Stimulated activated naive CD8-positive, alpha-beta T cell treated with anti-CD3 and anti-CD28 coated beads, Interleukin-15, Interleukin-2, amounts not matched to agents 100 ng/mL and 50 ng/mL, for 24 hours (primary cell): ENCODE results near the gene CDT1.
"Not testable (repeated sequence)": the region's sequence is repeated elsewhere in the genome, so short reads cannot be mapped to it uniquely, and the experiment has no call there.

Experiments used
- H3K27ac Mint-ChIP-seq: one replicate; pipeline ENCODE4 v1.8.0; 2021; ENCODE audit warnings: mild to moderate bottlenecking, mixed read lengths
- H3K27me3 Mint-ChIP-seq: one replicate; pipeline ENCODE4 v1.8.0; 2021; ENCODE audit warnings: mixed read lengths
- H3K36me3 Mint-ChIP-seq: one replicate; pipeline ENCODE4 v1.8.0; 2021; ENCODE audit warnings: low read depth, mixed read lengths
- H3K4me1 Mint-ChIP-seq: one replicate; pipeline ENCODE4 v1.8.0; 2021; ENCODE audit warnings: low read depth, mixed read lengths
- H3K4me3 Mint-ChIP-seq: one replicate; pipeline ENCODE4 v1.8.0; 2021; ENCODE audit warnings: mild to moderate bottlenecking, mixed read lengths
- H3K9me3 Mint-ChIP-seq: one replicate; pipeline ENCODE4 v1.8.0; 2021; ENCODE audit warnings: mixed read lengths

Gene CDT1

GRCh38 chr16:88763502-88764053 is 40.0 kb upstream of the CDT1 start:
- Mint-ChIP-seq H3K27ac (no peak overlapping the region), H3K4me1 (peaks cover 26% of the 10 kb centered on the region), H3K4me3 (no peak overlapping the region)

GRCh38 chr16:88764080-88764479 is 39.5 kb upstream of the CDT1 start:
- Mint-ChIP-seq H3K9me3 (no peaks in the 10 kb centered on the region), H3K4me1 (peaks cover 25% of the 10 kb centered on the region), H3K36me3 (no peaks in the 10 kb centered on the region), H3K27ac (no peak overlapping the region), H3K27me3 (no peaks in the 10 kb centered on the region), H3K4me3 (no peak overlapping the region)

More at GRCh38 chr16:88763502-88764053, 40.0 kb upstream of the CDT1 start:
- no peaks in the 10 kb centered on the region for H3K27me3 Mint-ChIP-seq
- H3K9me3 Mint-ChIP-seq = no peaks in the 10 kb centered on the region
- no peaks in the 10 kb centered on the region for H3K36me3 Mint-ChIP-seq

- H3K9me3 Mint-ChIP-seq = no peaks in the 10 kb centered on the region
- H3K36me3 Mint-ChIP-seq = no peaks in the 10 kb centered on the region
- no peak overlapping the region for H3K4me3 Mint-ChIP-seq
- peaks cover 33% of the 10 kb centered on the region for H3K4me1 Mint-ChIP-seq
- no peaks in the 10 kb centered on the region for H3K27me3 Mint-ChIP-seq
- no peak overlapping the region for H3K27ac Mint-ChIP-seq
Measured at GRCh38 chr16:88764913-88765349, 38.7 kb upstream of the CDT1 start.

- H3K27me3 Mint-ChIP-seq = no peaks in the 10 kb centered on the region
- peaks cover 44% of the 10 kb centered on the region for H3K4me1 Mint-ChIP-seq
- no peak overlapping the region for H3K27ac Mint-ChIP-seq
- H3K4me3 Mint-ChIP-seq = no peak overlapping the region
- H3K36me3 Mint-ChIP-seq = no peaks in the 10 kb centered on the region
- H3K9me3 Mint-ChIP-seq = no peaks in the 10 kb centered on the region
Measured at GRCh38 chr16:88766975-88767374, 36.6 kb upstream of the CDT1 start.

GRCh38 chr16:88767546-88768070 is 36.0 kb upstream of the CDT1 start:
- no peak overlapping the region for H3K4me3 Mint-ChIP-seq
- peak overlapping the region; percentile 48 for H3K27ac Mint-ChIP-seq

GRCh38 chr16:88768071-88768783 is 35.4 kb upstream of the CDT1 start:
- Mint-ChIP-seq H3K4me1 (peaks cover 44% of the 10 kb centered on the region), H3K27ac (no peak overlapping the region), H3K9me3 (no peaks in the 10 kb centered on the region), H3K4me3 (no peak overlapping the region), H3K27me3 (no peaks in the 10 kb centered on the region), H3K36me3 (no peaks in the 10 kb centered on the region)

More at GRCh38 chr16:88767546-88768070, 36.0 kb upstream of the CDT1 start:
- H3K36me3 Mint-ChIP-seq = no peaks in the 10 kb centered on the region
- no peaks in the 10 kb centered on the region for H3K9me3 Mint-ChIP-seq
- H3K27me3 Mint-ChIP-seq = no peaks in the 10 kb centered on the region
- H3K4me1 Mint-ChIP-seq = peaks cover 44% of the 10 kb centered on the region

- no peak overlapping the region for H3K27ac Mint-ChIP-seq
- no peaks in the 10 kb centered on the region for H3K9me3 Mint-ChIP-seq
- no peaks in the 10 kb centered on the region for H3K36me3 Mint-ChIP-seq
- H3K4me3 Mint-ChIP-seq = no peak overlapping the region
- H3K27me3 Mint-ChIP-seq = no peaks in the 10 kb centered on the region
- H3K4me1 Mint-ChIP-seq = peaks cover 44% of the 10 kb centered on the region
Measured at GRCh38 chr16:88769617-88770460, 33.8 kb upstream of the CDT1 start.

- Mint-ChIP-seq H3K27me3 (no peaks in the 10 kb centered on the region), H3K27ac (no peak overlapping the region), H3K4me3 (no peak overlapping the region), H3K9me3 (no peaks in the 10 kb centered on the region), H3K36me3 (no peaks in the 10 kb centered on the region), H3K4me1 (peaks cover 44% of the 10 kb centered on the region)
Measured at GRCh38 chr16:88770461-88771293, 32.9 kb upstream of the CDT1 start.

GRCh38 chr16:88771294-88771772 is 32.3 kb upstream of the CDT1 start:
- Mint-ChIP-seq H3K4me3 (no peak overlapping the region), H3K27ac (no peak overlapping the region), H3K4me1 (peaks cover 38% of the 10 kb centered on the region), H3K9me3 (no peaks in the 10 kb centered on the region), H3K27me3 (no peaks in the 10 kb centered on the region), H3K36me3 (no peaks in the 10 kb centered on the region)

GRCh38 chr16:88771781-88772180 is 31.8 kb upstream of the CDT1 start:
- not testable (repeated sequence) for H3K9me3 Mint-ChIP-seq, H3K27ac Mint-ChIP-seq, H3K27me3 Mint-ChIP-seq, H3K36me3 Mint-ChIP-seq, H3K4me3 Mint-ChIP-seq
- H3K4me1 Mint-ChIP-seq = peaks cover 33% of the 10 kb centered on the region

- Mint-ChIP-seq H3K4me1 (peaks cover 25% of the 10 kb centered on the region), H3K4me3 (no peak overlapping the region), H3K27me3 (no peaks in the 10 kb centered on the region), H3K27ac (no peak overlapping the region), H3K9me3 (no peaks in the 10 kb centered on the region), H3K36me3 (no peaks in the 10 kb centered on the region)
Measured at GRCh38 chr16:88772871-88773811, 30.4 kb upstream of the CDT1 start.

- Mint-ChIP-seq H3K9me3 (no peaks in the 10 kb centered on the region), H3K4me1 (peaks cover 29% of the 10 kb centered on the region), H3K27ac (no peak overlapping the region), H3K4me3 (no peak overlapping the region), H3K36me3 (no peaks in the 10 kb centered on the region), H3K27me3 (no peaks in the 10 kb centered on the region)
Measured at GRCh38 chr16:88773812-88774291, 29.7 kb upstream of the CDT1 start.

- H3K4me1 Mint-ChIP-seq = peaks cover 20% of the 10 kb centered on the region
- no peaks in the 10 kb centered on the region for H3K9me3 Mint-ChIP-seq
- H3K36me3 Mint-ChIP-seq = no peaks in the 10 kb centered on the region
- no peaks in the 10 kb centered on the region for H3K27me3 Mint-ChIP-seq
- no peak overlapping the region for H3K27ac Mint-ChIP-seq
- no peak overlapping the region for H3K4me3 Mint-ChIP-seq
Measured at GRCh38 chr16:88774544-88775393, 28.8 kb upstream of the CDT1 start.
